Psoas muscle (tissue), 8 donors: Measurements from ENCODE around the gene FRAS1. TPM values are rescaled to one million over a fixed set of nuclear protein-coding genes. Genes with fewer than 3 reads are reported as not detected.

Source experiments
- ATAC-seq, 4 donors: fragments of 200-7000 bp; cut with Tn5 transposase; one replicate each; pipeline ENCODE4 v1.9.1; 2020; ENCODE audit warnings: moderate library complexity in 3 of 4, mild to moderate bottlenecking in 2 of 4
- DNase-seq, 2 donors: peaks; one replicate each; pipeline ENCODE4 v3.0.0-alpha.2; 2020
- H3K27ac ChIP-seq: fragments of 200-600 bp; one replicate; pipeline ENCODE4 v1.8.0; 2022
- H3K27me3 ChIP-seq, 3 donors: fragments of 200-600 bp in 1 of 3; one replicate each; pipeline versions ENCODE4 v1.6.1 to v1.8.0; 2013 to 2022; ENCODE audit warnings: low read length in 2 of 3, mild to moderate bottlenecking in 2 of 3, moderate library complexity in 1 of 3; ENCODE audit not compliant: insufficient read depth in 3 of 3
- H3K36me3 ChIP-seq, 2 donors: fragments of 200-600 bp in 1 of 2; one replicate each; pipeline versions ENCODE4 v1.6.1 to v1.8.0; 2013 to 2022; ENCODE audit warnings: low read depth in 1 of 2, mild to moderate bottlenecking in 1 of 2, moderate library complexity in 1 of 2; ENCODE audit not compliant: insufficient read depth in 1 of 2
- H3K4me1 ChIP-seq: fragments of 200-600 bp; one replicate; pipeline ENCODE4 v1.8.0; 2022
- H3K4me3 ChIP-seq: fragments of 200-600 bp; one replicate; pipeline ENCODE4 v1.8.0; 2022; ENCODE audit warnings: mild to moderate bottlenecking
- H3K9me3 ChIP-seq: fragments of 200-600 bp; one replicate; pipeline ENCODE4 v1.8.0; 2022
- CTCF ChIP-seq: fragments of 200-600 bp; IDR thresholded peaks from one replicate; pipeline ENCODE4 v1.8.0; 2022; ENCODE audit warnings: antibody characterized with exemption
- WGBS, 3 donors: extraction: QIAGEN DNeasy Blood & Tissue Kit; methylation state at CpG; one replicate each; pipeline versions ENCODE4 v1.1.6 to v1.1.7; 2013; 5-methylcytosine and 5-hydroxymethylcytosine counted together
- intact Hi-C, 2 donors: fragments of 100-400 bp; cut with DNase I; formaldehyde crosslinking; loops; one replicate each; pipeline versions ENCODE4 v1.11.0 to v1.14.2; 2022
- polyA plus RNA-seq, 3 donors: library from polyadenylated mRNA; stranded (reverse); fragments of 200-250 nt; gene quantifications; one replicate each; pipeline ENCODE4 v1.2.3, GENCODE V29; 2013
- total RNA-seq, 4 donors: library from RNA; stranded (reverse); fragmentation: NEBNext Ultra II Directional in 2 of 4; extraction: Animal tissue kit (Norgen Biotek cat#: 25700) in 2 of 4; gene quantifications; one replicate each; pipeline versions ENCODE4 v1.2.1 to v1.2.4, GENCODE V29; 2021 to 2023
- donor health status: healthy with polysubstance abuse.
- donor health status: DM: no; HTN: no; CAD: no; lungs with moderate emphysema.
- donor health status: Bipolar disorder and iron deficiency.
- donor health status: healthy.
- donor health status: DM: yes; HTN: yes; CAD: no.
- donor health status: DM: no; HTN: no; CAD: no.
- donor health status: DM: no; HTN: no; CAD: no.
- donor health status: DM: yes; HTN: yes; CAD: no.

FRAS1 gene
- total and polyA plus RNA-seq, 7 donors: 0.08 to 3.0 (median 0.42) TPM

DNA sequence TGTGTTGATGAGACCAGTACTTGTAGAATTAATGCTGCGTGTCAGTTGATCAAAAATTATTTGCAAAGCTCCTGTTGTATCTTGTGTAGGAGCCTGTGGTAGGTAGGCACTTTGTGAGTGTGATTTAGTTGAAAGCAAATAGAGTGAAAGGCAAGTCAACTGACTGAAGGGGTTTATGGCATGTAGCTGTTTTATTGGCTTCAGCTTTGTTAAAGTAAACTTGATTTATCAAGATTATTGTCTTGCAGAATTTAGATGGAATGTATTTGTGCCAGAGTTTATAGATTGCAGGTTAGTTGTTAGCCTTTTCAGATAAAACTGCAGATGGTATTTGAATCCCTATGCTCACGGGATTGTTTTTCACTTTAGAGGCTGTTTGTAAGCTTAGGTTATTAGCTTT lies 128.0 kb downstream of the FRAS1 start:
- DNase-seq (no peak), ATAC-seq (no peak)
- intact Hi-C loops: no loop called here
- Histone ChIP-seq H3K27me3 (no peaks in the 10 kb centered on the region), H3K27ac (no peak overlapping the region), H3K4me3 (no peak overlapping the region), H3K4me1 (peaks cover 6% of the 10 kb centered on the region), H3K36me3 (no peaks in the 10 kb centered on the region), H3K9me3 (no peaks in the 10 kb centered on the region)
- 90 to 96% (median 94%) methylated on average over 2 of the region's 2 CpGs for WGBS, 3 donors
- TF ChIP-seq CTCF: no peak

DNA sequence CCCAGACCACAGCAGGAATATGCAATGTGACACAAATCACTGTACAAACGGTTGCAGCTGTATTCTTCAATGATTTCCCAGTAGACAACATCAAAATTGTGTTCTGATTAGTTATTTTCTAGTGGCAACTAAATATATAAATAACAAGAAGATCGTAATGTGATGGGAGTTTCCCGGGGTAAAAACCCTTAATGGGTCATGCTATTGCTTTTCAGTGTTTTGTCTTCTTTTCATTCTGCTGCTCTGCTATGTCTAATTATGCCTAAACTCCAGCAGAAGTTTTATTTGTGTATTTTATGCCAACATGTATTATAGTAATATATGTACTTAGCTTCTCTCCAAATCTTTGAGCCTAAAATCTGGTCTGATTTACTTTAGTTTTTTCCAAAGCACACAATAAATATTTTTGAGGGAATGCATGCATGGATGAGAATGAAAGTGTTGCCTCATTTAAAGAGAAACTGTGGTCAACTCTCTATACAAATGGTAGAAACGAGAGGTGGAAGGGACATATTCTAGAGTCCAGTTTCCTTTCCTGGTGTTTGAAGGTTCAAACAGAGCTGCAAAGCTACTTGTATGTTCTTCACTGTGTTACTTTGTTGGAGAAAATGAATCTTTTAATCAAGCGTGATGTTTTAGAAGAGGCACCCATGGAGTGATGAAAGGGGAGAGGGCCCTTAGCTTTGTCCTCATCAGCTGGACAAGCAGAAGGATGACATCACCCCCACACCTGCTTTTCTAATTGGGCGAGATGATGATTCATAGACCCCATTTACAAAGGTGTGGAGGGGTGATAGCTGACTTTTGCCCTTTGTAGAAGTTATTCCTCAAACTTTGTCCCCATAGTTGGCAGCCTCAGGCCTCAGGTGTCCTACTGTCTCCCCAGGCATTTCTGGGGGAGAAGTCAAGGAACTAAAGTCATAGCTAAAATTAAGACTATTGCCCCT lies 129.7 kb downstream of the FRAS1 start:
- H3K9me3 ChIP-seq: no peaks in the 10 kb centered on the region
- no peak for TF ChIP-seq CTCF
- no peaks in the 10 kb centered on the region for H3K27me3 ChIP-seq
- intact Hi-C loops: no loop called here
- ATAC-seq (no peak), DNase-seq (no peak)
- WGBS, 3 donors: 69 to 90% (median 74%) methylated on average over 6 of the region's 6 CpGs
- no peaks in the 10 kb centered on the region for H3K36me3 ChIP-seq
- H3K4me1 ChIP-seq: peaks cover 6% of the 10 kb centered on the region
- no peak overlapping the region for H3K27ac ChIP-seq
- H3K4me3 ChIP-seq: no peak overlapping the region

GRCh38 chr4:78190068-78190467 lies 132.9 kb downstream of the FRAS1 start:
- Histone ChIP-seq H3K9me3 (no peaks in the 10 kb centered on the region), H3K4me1 (peaks cover 6% of the 10 kb centered on the region), H3K4me3 (no peak overlapping the region), H3K36me3 (no peaks in the 10 kb centered on the region), H3K27ac (no peak overlapping the region), H3K27me3 (no peaks in the 10 kb centered on the region)
- TF ChIP-seq CTCF: no peak
- intact Hi-C loops: no loop called here
- 57 to 70% (median 58%) methylated on average over 1 of the region's 1 CpG for WGBS, 3 donors
- no peak for ATAC-seq
- no peak for DNase-seq

GRCh38 chr4:78190595-78190994 lies 133.5 kb downstream of the FRAS1 start:
- no peaks in the 10 kb centered on the region for H3K36me3 ChIP-seq
- H3K27ac ChIP-seq: no peak overlapping the region
- H3K9me3 ChIP-seq: no peaks in the 10 kb centered on the region
- H3K27me3 ChIP-seq: no peaks in the 10 kb centered on the region
- DNase-seq: no peak
- ATAC-seq: no peak
- no peak overlapping the region for H3K4me3 ChIP-seq
- intact Hi-C loops: no loop called here
- TF ChIP-seq CTCF: no peak
- H3K4me1 ChIP-seq: peaks cover 3% of the 10 kb centered on the region
